Neural progenitor cell (in vitro differentiated cells): ENCODE data around the gene RXRA. TPM values are rescaled to one million over a fixed set of nuclear protein-coding genes. Genes with fewer than 3 reads are reported as not detected.
A peak's percentile ranks its signal among the peaks of the same experiment; 100 is the strongest.

Experiments
- DNase-seq: peaks from one replicate; pipeline ENCODE4 v3.0.0-alpha.2; 2016; ENCODE audit warnings: low spot score
- H2AFZ ChIP-seq: fragments of 200-600 bp; sonication (generic); replicated peaks from 2 replicates; pipeline ENCODE4 v1.6.1; 2016; ENCODE audit warnings: antibody characterized with exemption
- H3F3A ChIP-seq: fragments of 200-600 bp; sonication (generic); 2 replicates; pipeline ENCODE4 v1.6.1; 2016; ENCODE audit warnings: antibody characterized with exemption, low read depth
- H3K27ac ChIP-seq: fragments of 200-600 bp; sonication (generic); 2 replicates; pipeline ENCODE4 v1.5.1; 2016; ENCODE audit warnings: mild to moderate bottlenecking
- H3K27me3 ChIP-seq: fragments of 200-600 bp; sonication (generic); 2 replicates; pipeline ENCODE4 v1.6.1; 2016; ENCODE audit warnings: mild to moderate bottlenecking, moderate library complexity
- H3K36me3 ChIP-seq: fragments of 200-600 bp; sonication (generic); 2 replicates; pipeline ENCODE4 v1.5.1; 2016
- H3K4me1 ChIP-seq: fragments of 200-600 bp; sonication (generic); 2 replicates; pipeline ENCODE4 v1.6.1; 2016; ENCODE audit warnings: mixed run types
- H3K4me2 ChIP-seq: fragments of 200-600 bp; sonication (generic); 2 replicates; pipeline ENCODE4 v1.6.1; 2016
- H3K4me3 ChIP-seq: fragments of 200-600 bp; sonication (generic); 2 replicates; pipeline ENCODE4 v1.5.1; 2016
- H3K79me2 ChIP-seq: fragments of 200-600 bp; sonication (generic); 2 replicates; pipeline ENCODE4 v1.6.1; 2016; ENCODE audit warnings: low read depth
- H3K9ac ChIP-seq: fragments of 200-600 bp; sonication (generic); 2 replicates; pipeline ENCODE4 v1.6.1; 2016
- H3K9me3 ChIP-seq: fragments of 200-600 bp; sonication (generic); 2 replicates; pipeline ENCODE4 v1.5.1; 2016; ENCODE audit warnings: low read depth
- H4K20me1 ChIP-seq: fragments of 200-600 bp; sonication (generic); 2 replicates; pipeline ENCODE4 v1.6.1; 2016; ENCODE audit warnings: low read depth
- H3K27ac Mint-ChIP-seq: 3 replicates; pipeline ENCODE4 v1.8.0; 2021; ENCODE audit warnings: mixed read lengths
- H3K27me3 Mint-ChIP-seq: 2 replicates; pipeline ENCODE4 v1.8.0; 2022; ENCODE audit warnings: low read depth, mild to moderate bottlenecking, inconsistent platforms, moderate library complexity, mixed read lengths; ENCODE audit not compliant: insufficient read depth
- H3K36me3 Mint-ChIP-seq: 3 replicates; pipeline ENCODE4 v1.8.0; 2021; ENCODE audit warnings: mixed read lengths
- H3K4me1 Mint-ChIP-seq: 3 replicates; pipeline ENCODE4 v1.8.0; 2021; ENCODE audit warnings: mixed read lengths
- H3K4me3 Mint-ChIP-seq: 3 replicates; pipeline ENCODE4 v1.8.0; 2021; ENCODE audit warnings: mild to moderate bottlenecking, moderate library complexity, mixed read lengths
- H3K9me3 Mint-ChIP-seq: 3 replicates; pipeline ENCODE4 v1.8.0; 2020; ENCODE audit warnings: mixed read lengths
- EZH2 ChIP-seq: fragments of 200-600 bp; sonication (generic); IDR thresholded peaks from 2 replicates; pipeline ENCODE4 v1.6.1; 2017; ENCODE audit warnings: antibody characterized with exemption, mild to moderate bottlenecking, moderate library complexity
- EZH2phosphoT487 ChIP-seq: fragments of 200-600 bp; sonication (generic); IDR thresholded peaks from 2 replicates; pipeline ENCODE4 v1.6.1; 2017; ENCODE audit warnings: antibody characterized with exemption
- total RNA-seq: library from RNA; depleted of rRNA; stranded (reverse); fragments of >200 nt; gene quantifications from 2 replicates; pipeline ENCODE4 v1.2.3, GENCODE V29; 2015; ENCODE audit warnings: low replicate concordance
- TF ChIP-seq, protein P1 (sequence below): fragments of 200-600 bp; sonication (generic); IDR thresholded peaks from 2 replicates; pipeline ENCODE4 v1.5.1; 2017; ENCODE audit warnings: antibody characterized with exemption, mild to moderate bottlenecking

RXRA gene
- total RNA-seq, 1 donor from 2014 or later = 11.6 TPM

DNA sequence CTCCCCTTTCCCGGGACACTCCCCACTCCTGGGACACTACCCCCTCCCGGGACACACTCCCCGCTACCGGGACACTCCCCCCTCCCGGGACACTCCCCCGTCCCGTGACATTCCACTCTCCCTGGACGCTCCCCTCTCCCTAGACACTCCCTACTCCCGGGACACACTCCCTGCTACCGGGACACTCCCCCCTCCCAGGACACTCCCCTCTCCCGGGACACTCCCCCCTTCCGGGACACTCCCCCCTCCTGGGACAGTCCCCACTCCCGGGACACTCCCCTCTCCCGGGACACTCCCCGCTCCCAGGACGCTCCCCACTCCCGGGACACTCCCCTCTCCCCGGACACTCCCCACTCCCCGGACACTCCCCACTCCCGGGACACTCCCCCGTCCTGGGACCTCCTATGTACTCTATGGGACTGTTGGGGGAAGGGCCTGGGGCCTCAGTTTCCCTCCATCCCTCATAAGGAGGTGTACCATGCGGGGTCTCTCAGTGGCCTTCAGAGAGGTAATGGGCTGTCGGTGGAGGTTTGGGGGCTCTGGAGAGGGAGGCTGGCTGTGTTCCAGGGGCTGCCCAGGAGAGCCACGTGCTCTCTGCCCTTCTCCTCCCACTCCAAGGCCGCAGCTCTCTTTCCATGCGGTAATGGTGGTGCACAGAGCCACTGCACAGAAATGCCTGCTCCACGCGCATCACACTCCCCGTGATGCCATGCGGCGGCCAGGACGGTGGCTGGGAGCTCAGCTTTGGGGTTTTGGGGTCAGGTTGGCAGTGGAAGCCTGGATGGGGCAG is 96.2 kb downstream of the RXRA start:
- no peaks in the 10 kb centered on the region for H3K79me2 ChIP-seq
- no peaks in the 10 kb centered on the region for H3K27me3 ChIP-seq
- no peak overlapping the region for H3K27ac ChIP-seq
- TF ChIP-seq EZH2phosphoT487 = no peak
- TF ChIP-seq, protein P1, sequence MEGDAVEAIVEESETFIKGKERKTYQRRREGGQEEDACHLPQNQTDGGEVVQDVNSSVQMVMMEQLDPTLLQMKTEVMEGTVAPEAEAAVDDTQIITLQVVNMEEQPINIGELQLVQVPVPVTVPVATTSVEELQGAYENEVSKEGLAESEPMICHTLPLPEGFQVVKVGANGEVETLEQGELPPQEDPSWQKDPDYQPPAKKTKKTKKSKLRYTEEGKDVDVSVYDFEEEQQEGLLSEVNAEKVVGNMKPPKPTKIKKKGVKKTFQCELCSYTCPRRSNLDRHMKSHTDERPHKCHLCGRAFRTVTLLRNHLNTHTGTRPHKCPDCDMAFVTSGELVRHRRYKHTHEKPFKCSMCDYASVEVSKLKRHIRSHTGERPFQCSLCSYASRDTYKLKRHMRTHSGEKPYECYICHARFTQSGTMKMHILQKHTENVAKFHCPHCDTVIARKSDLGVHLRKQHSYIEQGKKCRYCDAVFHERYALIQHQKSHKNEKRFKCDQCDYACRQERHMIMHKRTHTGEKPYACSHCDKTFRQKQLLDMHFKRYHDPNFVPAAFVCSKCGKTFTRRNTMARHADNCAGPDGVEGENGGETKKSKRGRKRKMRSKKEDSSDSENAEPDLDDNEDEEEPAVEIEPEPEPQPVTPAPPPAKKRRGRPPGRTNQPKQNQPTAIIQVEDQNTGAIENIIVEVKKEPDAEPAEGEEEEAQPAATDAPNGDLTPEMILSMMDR = no peak
- TF ChIP-seq EZH2 = no peak
- Mint-ChIP-seq H3K36me3 (no peaks in the 10 kb centered on the region), H3K4me1 (no peaks in the 10 kb centered on the region), H3K9me3 (no peaks in the 10 kb centered on the region), H3K27ac (peak overlapping the region; percentile 42), H3K4me3 (no peak overlapping the region), H3K27me3 (no peaks in the 10 kb centered on the region)
- no peaks in the 10 kb centered on the region for H3K36me3 ChIP-seq
- no peaks in the 10 kb centered on the region for H3K4me1 ChIP-seq
- H3K4me3 ChIP-seq = no peak overlapping the region
- no peaks in the 10 kb centered on the region for H3F3A ChIP-seq
- no peak overlapping the region for H3K9ac ChIP-seq
- peaks cover 34% of the 10 kb centered on the region for H4K20me1 ChIP-seq
- DNase-seq = no peak
- H2AFZ ChIP-seq = no peak overlapping the region
- H3K9me3 ChIP-seq = no peaks in the 10 kb centered on the region
- no peak overlapping the region for H3K4me2 ChIP-seq

DNA sequence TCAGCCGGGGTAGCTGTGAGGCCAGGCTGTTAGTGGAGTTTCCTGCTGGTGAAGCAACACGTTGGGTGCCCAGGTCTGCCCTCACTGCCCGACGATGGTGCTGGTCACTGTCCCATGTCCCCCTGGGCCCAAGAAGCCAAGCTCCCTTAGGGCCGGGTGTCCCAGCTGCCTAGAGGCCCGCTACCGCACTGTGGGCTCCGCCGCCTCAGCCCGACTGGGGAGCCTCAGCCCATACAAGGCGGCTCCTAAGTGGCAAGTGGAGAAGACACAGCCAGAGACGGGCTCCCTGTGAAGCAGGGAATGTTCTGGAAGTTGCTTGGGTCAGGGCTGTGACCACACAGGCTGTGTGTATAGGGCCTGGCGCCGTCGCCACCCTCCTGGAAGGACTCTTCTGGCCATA is 96.9 kb downstream of the RXRA start:
- H3K4me3 ChIP-seq = no peak overlapping the region
- no peaks in the 10 kb centered on the region for H3K36me3 Mint-ChIP-seq
- no peaks in the 10 kb centered on the region for H3K36me3 ChIP-seq
- H3K9me3 ChIP-seq = no peaks in the 10 kb centered on the region
- no peak overlapping the region for H3K4me2 ChIP-seq
- TF ChIP-seq, protein P1 = no peak
- no peak for TF ChIP-seq EZH2phosphoT487
- TF ChIP-seq EZH2 = no peak
- H3F3A ChIP-seq = no peaks in the 10 kb centered on the region
- H2AFZ ChIP-seq = no peak overlapping the region
- no peaks in the 10 kb centered on the region for H3K27me3 ChIP-seq
- no peak overlapping the region for H3K27ac Mint-ChIP-seq
- no peaks in the 10 kb centered on the region for H3K9me3 Mint-ChIP-seq
- H3K27ac ChIP-seq = no peak overlapping the region
- H3K79me2 ChIP-seq = no peaks in the 10 kb centered on the region
- no peak overlapping the region for H3K9ac ChIP-seq
- DNase-seq = no peak
- H3K4me3 Mint-ChIP-seq = no peak overlapping the region
- peaks cover 34% of the 10 kb centered on the region for H4K20me1 ChIP-seq
- H3K4me1 Mint-ChIP-seq = no peaks in the 10 kb centered on the region
- no peaks in the 10 kb centered on the region for H3K27me3 Mint-ChIP-seq
- H3K4me1 ChIP-seq = no peaks in the 10 kb centered on the region

DNA sequence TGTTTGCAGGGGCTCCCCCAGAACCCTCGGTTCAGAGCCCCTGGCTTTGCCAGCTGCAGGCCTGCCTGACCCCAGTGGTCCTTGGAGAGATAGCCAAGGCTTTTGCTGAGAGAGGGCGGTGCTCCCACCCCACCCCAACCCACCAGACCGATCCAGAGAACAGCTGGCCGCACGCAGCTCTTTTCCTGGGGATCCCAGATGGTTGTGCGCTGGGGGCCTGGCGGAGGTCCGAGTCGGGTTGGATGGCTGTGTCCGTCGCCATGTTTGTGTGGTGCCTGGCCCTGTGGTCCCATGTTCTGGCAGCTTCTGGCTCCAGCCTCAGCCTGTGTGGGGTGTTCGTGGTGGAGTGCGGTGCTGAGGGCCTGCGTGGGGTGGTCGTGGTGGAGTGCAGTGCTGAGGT is 97.5 kb downstream of the RXRA start:
- Histone ChIP-seq H3K9me3 (no peaks in the 10 kb centered on the region), H3K27ac (no peak overlapping the region), H4K20me1 (peaks cover 34% of the 10 kb centered on the region), H3K79me2 (no peaks in the 10 kb centered on the region), H3K9ac (no peak overlapping the region), H3K4me1 (no peaks in the 10 kb centered on the region), H3K27me3 (no peaks in the 10 kb centered on the region), H3F3A (no peaks in the 10 kb centered on the region), H3K36me3 (no peaks in the 10 kb centered on the region), H3K4me3 (no peak overlapping the region), H2AFZ (no peak overlapping the region), H3K4me2 (no peak overlapping the region)
- Mint-ChIP-seq H3K4me1 (no peaks in the 10 kb centered on the region), H3K27ac (no peak overlapping the region), H3K27me3 (no peaks in the 10 kb centered on the region), H3K9me3 (no peaks in the 10 kb centered on the region), H3K36me3 (no peaks in the 10 kb centered on the region), H3K4me3 (no peak overlapping the region)
- no peak for DNase-seq
- no peak for TF ChIP-seq EZH2phosphoT487
- TF ChIP-seq, protein P1 = no peak
- TF ChIP-seq EZH2 = no peak
